Measurements from ENCODE around the gene GPR146. TPM values are rescaled to one million over a fixed set of nuclear protein-coding genes. Genes with fewer than 3 reads are reported as not detected.

The GPR146 gene
- total and polyA plus RNA-seq, 2 of the 13 experiments (the other 11 are each of a cell fraction or from before 2014, with no cell fraction given), result 2.0 to 15.9 TPM

- TF ChIP-seq ZNF512 (CRISPR knock-in tag; IDR thresholded peaks at IDR 0.05) (peak; percentile 78; the same call in 1 of the 2 replicates), JUND (CRISPR knock-in tag; IDR thresholded peaks at IDR 0.05) (no peak; the same call in 1 of the 2 replicates), SAP130 (CRISPR knock-in tag; IDR thresholded peaks at IDR 0.05; ENCODE audit: low read depth) (peak; percentile 82), HBP1 (CRISPR knock-in tag; IDR thresholded peaks at IDR 0.05; ENCODE audit: low read depth) (0 out of 2 replicates have a peak, but pooled peaks have one; percentile 46), ZNF75D (CRISPR knock-in tag; IDR thresholded peaks at IDR 0.05; ENCODE audit: borderline replicate concordance) (no peak), ZNF407 (CRISPR knock-in tag; IDR thresholded peaks at IDR 0.05; ENCODE audit: not compliant biosample characterization) (no peak), TBX2 (CRISPR knock-in tag; IDR thresholded peaks at IDR 0.05; ENCODE audit: borderline replicate concordance) (peak; percentile 89), ZNF570 (CRISPR knock-in tag; IDR thresholded peaks at IDR 0.05; ENCODE audit: borderline replicate concordance) (no peak), ELF1 (CRISPR knock-in tag; IDR thresholded peaks at IDR 0.05) (peak; percentile 24; the same call in 1 of the 2 replicates), ZMYM3 (CRISPR knock-in tag; IDR thresholded peaks at IDR 0.05) (peak; percentile 50; the same call in 1 of the 2 replicates), MEF2D (CRISPR knock-in tag; IDR thresholded peaks at IDR 0.05) (peak; percentile 37; the same call in 1 of the 2 replicates), ZSCAN25 (CRISPR knock-in tag; IDR thresholded peaks at IDR 0.05) (peak; percentile 72; the same call in 1 of the 2 replicates), HCFC1 (IDR thresholded peaks at IDR 0.05; ENCODE audit: low read depth, low read length) (no peak), NFATC3 (CRISPR knock-in tag; IDR thresholded peaks at IDR 0.05) (no peak)
These were observed 48.6 kb downstream of the GPR146 start (continued) for GRCh38 chr7:1092806-1093501.

All from HepG2 (cell line).